ENCODE results near the gene CRYL1. TPM values are rescaled to one million over a fixed set of nuclear protein-coding genes. Genes with fewer than 3 reads are reported as not detected.
"Not testable (repeated sequence)": the region's sequence is repeated elsewhere in the genome, so short reads cannot be mapped to it uniquely, and the experiment has no call there.

Gene CRYL1
- total RNA-seq, 1 experiment from 2014 or later: 22.9 TPM

DNA sequence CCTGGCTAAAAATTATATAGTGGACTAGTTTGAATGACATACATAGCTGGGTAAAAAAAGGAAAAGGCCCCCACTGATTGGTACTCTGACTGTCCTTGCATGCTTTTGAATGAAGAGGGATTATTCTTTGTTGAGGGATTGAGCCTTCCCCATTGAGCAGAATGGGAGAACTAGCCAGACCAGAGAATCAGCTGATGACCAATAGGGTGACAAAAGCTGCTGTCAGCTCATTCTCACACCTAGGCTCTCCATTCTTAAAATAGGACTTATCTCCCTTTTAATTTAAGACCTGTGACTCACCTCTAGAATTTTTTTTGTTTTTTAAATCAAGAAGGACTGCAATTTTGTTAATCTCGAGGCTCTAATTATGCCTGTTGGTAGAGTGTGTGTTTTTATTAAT lies 79.3 kb downstream of the CRYL1 start:
- no peak for DNase-seq
- H3K4me3 ChIP-seq: no peak overlapping the region
- H3K9me3 ChIP-seq: peaks cover 10% of the 10 kb centered on the region
- no peaks in the 10 kb centered on the region for H3K27me3 ChIP-seq
- H3K36me3 ChIP-seq: no peaks in the 10 kb centered on the region

- no peak for DNase-seq
- H3K9me3 ChIP-seq: no peaks in the 10 kb centered on the region; the same call in 1 of the 2 replicates
- H3K27me3 ChIP-seq: no peaks in the 10 kb centered on the region
- H3K4me3 ChIP-seq: no peak overlapping the region
- H3K36me3 ChIP-seq: no peaks in the 10 kb centered on the region
Observed at GRCh38 chr13:20442798-20443381, 82.8 kb downstream of the CRYL1 start.

GRCh38 chr13:20442375-20442774 lies 83.3 kb downstream of the CRYL1 start:
- no peaks in the 10 kb centered on the region for H3K9me3 ChIP-seq
- no peak for DNase-seq
- H3K4me3 ChIP-seq: no peak overlapping the region
- H3K27me3 ChIP-seq: no peaks in the 10 kb centered on the region
- H3K36me3 ChIP-seq: no peaks in the 10 kb centered on the region

DNA sequence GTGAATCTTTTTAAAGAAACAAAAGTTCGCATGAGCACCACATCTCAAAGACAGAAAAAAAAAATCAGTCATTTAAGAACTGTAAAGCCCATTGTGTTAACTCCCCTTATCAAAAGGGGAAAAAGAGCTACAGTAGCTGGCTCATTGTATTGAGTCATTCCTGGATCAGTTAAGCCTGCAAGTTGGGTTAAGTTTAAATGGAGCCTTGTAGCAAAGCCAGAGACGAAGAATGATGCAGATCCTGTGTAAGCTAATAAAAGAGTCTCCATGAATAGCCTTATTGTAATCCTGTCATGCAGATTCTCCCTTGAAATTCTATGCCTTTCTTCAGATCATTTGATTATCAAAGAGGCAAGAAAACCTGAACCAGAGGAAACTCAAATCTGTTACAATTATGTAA lies 83.8 kb downstream of the CRYL1 start:
- no peaks in the 10 kb centered on the region for H3K36me3 ChIP-seq
- DNase-seq: no peak
- no peaks in the 10 kb centered on the region for H3K27me3 ChIP-seq
- no peaks in the 10 kb centered on the region for H3K9me3 ChIP-seq
- H3K4me3 ChIP-seq: no peak overlapping the region

DNA sequence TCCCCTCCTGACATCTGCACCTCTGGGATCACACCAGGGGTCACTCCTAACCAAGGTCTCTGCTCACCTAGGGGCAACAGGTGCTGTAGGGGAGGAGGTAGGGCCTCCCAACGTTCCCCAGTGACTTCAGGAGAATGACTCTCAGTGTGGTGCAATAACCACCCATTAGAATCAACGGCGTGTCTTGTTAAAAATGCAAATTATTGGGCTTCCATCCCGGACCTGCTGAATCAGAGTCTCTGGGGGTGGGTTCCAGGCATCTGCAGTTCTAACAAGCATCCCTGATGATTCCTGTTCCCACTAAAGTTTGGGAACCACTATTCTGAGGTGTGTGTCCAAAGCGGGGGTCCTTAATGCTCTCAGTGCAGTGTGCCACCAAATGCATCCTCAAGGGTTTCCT lies 84.6 kb downstream of the CRYL1 start:
- Histone ChIP-seq H3K36me3 (no peaks in the 10 kb centered on the region), H3K9me3 (no peaks in the 10 kb centered on the region), H3K4me3 (no peak overlapping the region), H3K27me3 (no peaks in the 10 kb centered on the region)
- DNase-seq: no peak

GRCh38 chr13:20439261-20439660 lies 86.4 kb downstream of the CRYL1 start:
- no peak for DNase-seq
- H3K27me3 ChIP-seq: no peaks in the 10 kb centered on the region
- no peaks in the 10 kb centered on the region for H3K36me3 ChIP-seq
- no peak overlapping the region for H3K4me3 ChIP-seq
- H3K9me3 ChIP-seq: no peaks in the 10 kb centered on the region

- H3K27me3 ChIP-seq: no peaks in the 10 kb centered on the region
- no peaks in the 10 kb centered on the region for H3K36me3 ChIP-seq
- no peak overlapping the region for H3K4me3 ChIP-seq
- no peak for DNase-seq
- H3K9me3 ChIP-seq: no peaks in the 10 kb centered on the region
Observed at GRCh38 chr13:20438801-20439200, 86.9 kb downstream of the CRYL1 start.

- no peaks in the 10 kb centered on the region for H3K36me3 ChIP-seq
Observed at GRCh38 chr13:20436505-20436904, 89.2 kb downstream of the CRYL1 start.

DNA sequence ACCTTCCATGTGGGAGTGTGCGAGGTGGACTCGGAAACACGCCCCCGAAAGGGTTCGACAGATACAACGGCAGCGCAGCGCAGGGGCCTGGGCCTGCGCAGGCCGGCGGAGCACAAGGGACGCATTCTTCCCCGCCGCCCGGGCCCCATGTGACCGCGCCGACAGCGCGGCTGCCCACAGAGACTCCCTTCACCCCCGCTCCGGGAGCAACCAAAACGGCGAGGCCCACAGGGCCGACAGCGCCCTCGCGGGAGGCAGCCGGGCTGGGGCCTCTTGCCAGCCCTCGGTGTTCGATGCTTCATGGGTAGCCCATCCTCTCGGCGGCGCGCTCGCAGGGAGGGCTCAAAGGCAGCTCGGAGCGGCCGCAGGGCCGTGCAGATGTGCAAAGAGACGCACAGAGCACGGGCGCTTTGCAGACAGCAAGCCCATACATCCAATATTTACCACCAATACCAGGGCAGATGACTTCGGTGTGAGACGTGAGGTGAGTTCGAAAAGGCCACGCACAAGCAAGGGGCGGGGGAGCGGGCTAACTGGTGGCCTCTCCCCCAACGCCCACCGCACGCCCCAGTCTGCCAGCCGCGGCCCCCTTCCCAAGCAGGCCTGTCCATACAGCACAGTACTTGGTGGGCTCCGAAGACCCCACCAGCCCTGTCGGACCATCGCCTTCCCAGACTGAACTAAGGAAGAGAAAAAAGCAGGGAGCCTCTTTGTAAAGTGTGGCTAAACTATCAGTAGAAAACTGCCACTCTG lies 89.9 kb downstream of the CRYL1 start:
- H3K4me3 ChIP-seq: no peak overlapping the region
- no peaks in the 10 kb centered on the region for H3K36me3 ChIP-seq
- DNase-seq: no peak
- H3K9me3 ChIP-seq: no peaks in the 10 kb centered on the region
- H3K27me3 ChIP-seq: no peaks in the 10 kb centered on the region

More at GRCh38 chr13:20436505-20436904, 89.2 kb downstream of the CRYL1 start:
- no peak overlapping the region for H3K4me3 ChIP-seq
- H3K27me3 ChIP-seq: no peaks in the 10 kb centered on the region
- no peaks in the 10 kb centered on the region for H3K9me3 ChIP-seq
- DNase-seq: no peak

DNA sequence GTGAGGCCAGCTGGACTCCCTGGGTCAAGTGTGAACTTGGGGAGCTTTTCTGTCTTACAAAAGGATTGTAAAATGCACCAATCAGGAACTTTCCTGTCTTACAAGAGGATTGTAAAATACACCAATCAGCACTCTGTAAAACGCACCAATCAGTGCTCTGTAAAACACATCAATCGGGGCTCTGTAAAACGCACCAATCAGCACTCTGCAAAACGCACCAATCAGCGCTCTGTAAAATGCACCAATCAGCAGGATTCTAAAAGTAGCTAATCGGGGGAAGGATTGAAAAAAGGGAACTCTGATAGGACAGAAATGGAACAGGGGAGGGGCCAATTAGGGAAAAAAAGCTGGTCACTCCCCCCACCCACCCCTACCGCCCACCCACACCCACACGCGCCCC lies 91.4 kb downstream of the CRYL1 start:
- H3K36me3 ChIP-seq, DNase-seq, H3K27me3 ChIP-seq, H3K9me3 ChIP-seq, H3K4me3 ChIP-seq: not testable (repeated sequence)

DNA sequence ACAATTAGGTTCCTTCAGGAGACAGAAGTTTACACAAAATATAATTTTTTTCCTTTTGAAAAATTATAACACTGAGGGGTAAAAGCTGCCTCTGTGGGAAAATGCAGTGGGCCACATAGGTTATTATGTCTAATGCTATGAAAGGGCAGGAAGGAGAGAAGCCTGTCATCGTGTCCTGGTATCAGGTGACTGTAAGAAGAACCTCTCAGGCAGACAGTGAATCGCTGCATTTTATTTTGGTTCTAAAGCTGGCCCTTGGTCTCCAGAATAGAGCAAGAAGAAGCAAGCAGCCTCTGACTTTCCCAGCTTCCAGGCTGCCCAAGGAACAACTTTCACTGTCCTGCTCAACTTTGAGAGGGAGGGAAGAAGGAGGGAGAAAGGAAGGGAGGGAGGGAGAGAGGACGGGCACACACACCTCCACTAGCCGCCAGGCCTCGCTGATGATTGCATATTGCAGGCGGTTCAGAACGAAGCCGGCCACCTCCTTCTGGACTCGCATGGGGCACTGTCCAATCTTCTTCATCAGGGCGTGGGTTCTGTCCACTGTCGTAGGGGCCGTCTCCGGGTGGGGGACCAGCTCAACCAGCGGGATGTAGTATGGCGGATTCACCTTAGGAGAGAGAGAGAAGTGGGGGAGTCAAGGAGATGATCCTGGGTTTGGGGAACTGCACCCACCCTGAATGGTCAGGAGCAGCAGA lies 93.8 kb downstream of the CRYL1 start:
- no peak for DNase-seq
- no peaks in the 10 kb centered on the region for H3K27me3 ChIP-seq
- H3K9me3 ChIP-seq: no peaks in the 10 kb centered on the region
- no peak overlapping the region for H3K4me3 ChIP-seq
- H3K36me3 ChIP-seq: no peaks in the 10 kb centered on the region

DNA sequence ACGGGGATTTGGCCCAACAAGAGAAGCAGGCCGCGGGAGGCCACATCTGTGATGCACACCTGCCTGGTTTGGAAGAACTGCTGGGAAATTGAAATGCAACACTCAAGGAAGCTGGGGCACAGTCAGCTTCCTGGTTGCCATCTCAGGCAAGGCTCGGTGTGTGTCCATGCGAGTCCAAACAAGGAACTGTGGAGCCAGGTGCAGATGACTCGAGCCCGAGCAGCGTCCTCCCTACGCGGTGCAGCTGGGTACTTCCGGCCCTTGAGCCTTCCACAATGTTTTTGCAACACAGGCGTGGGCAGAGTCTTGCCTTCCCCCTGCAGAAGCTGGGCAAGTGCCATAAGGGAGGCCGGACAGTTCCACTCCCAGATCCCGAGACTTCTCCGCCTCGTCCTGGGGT lies 94.6 kb downstream of the CRYL1 start:
- no peaks in the 10 kb centered on the region for H3K27me3 ChIP-seq
- H3K9me3 ChIP-seq: no peaks in the 10 kb centered on the region
- H3K36me3 ChIP-seq: no peaks in the 10 kb centered on the region
- no peak overlapping the region for H3K4me3 ChIP-seq
- no peak for DNase-seq

DNA sequence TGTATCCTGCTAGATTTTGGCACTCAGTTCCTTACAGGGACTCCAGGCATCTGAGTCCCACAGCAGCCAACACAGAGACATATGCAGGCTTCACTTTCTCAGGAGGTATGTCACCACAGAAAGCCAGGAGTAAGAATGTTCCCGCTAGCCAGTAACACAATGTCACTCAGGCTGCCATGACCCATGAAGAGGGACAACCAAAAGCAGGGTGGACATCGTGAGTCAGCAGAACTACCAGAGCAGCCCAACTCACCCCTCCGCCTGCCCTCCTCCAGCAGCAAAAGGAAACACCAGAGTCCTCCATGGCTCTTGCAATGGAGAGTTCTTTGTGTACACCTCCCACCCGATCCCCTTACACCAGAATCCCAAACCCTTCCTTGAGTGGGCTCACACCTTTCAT lies 95.4 kb downstream of the CRYL1 start:
- DNase-seq: no peak
- no peaks in the 10 kb centered on the region for H3K36me3 ChIP-seq
- no peak overlapping the region for H3K4me3 ChIP-seq
- H3K27me3 ChIP-seq: no peaks in the 10 kb centered on the region
- no peaks in the 10 kb centered on the region for H3K9me3 ChIP-seq

GRCh38 chr13:20429682-20430081 lies 96.0 kb downstream of the CRYL1 start:
- Histone ChIP-seq H3K36me3 (no peaks in the 10 kb centered on the region), H3K27me3 (no peaks in the 10 kb centered on the region), H3K4me3 (no peak overlapping the region), H3K9me3 (no peaks in the 10 kb centered on the region)
- DNase-seq: no peak

DNA sequence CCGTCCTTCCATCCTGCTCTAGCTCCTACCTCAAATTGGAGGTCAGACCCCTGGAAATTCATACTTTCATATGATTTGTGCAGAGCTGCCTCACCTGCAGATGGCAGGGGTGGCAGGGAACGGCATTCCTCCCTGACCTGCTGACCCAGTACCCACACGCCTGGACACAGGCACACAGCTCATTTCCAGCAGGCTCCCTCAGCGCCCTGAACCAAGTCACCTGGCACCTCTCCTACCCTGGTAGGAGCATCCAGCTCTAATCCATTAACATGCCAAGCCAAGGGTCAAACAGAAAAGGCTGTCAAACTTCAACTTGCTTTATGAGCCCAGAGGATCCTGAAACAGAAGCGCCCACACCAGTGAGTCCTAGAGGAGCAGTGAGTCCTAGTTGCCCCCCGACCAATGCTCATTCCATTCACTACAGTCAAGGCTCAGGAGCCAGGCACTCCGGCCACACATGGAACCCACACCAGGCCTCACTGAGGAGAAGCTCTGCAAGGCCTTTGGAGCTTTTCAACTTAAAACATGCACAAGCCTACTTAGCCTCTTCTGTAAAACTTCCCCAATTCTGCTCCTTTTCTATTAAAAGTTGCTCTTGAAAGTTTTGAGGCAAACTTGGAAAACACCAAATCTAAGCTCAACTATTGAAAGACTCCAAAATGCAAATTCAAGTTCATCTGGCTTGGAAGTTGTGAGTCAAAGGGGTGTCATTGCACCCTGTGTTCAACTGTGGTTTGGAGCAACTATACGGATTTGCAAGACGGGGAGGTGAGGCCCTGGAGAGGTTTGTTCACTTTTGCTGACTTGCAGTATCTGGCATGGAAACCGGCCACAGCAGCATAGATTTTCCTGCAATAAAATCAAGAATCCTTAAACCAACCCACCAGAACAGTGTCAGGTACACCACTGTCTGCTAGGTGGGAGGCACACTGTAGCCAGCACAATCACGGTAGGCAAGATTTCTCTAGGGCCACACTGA lies 96.7 kb downstream of the CRYL1 start:
- DNase-seq: peak; percentile 13
- no peaks in the 10 kb centered on the region for H3K27me3 ChIP-seq
- no peaks in the 10 kb centered on the region for H3K36me3 ChIP-seq
- no peaks in the 10 kb centered on the region for H3K9me3 ChIP-seq
- no peak overlapping the region for H3K4me3 ChIP-seq

DNA sequence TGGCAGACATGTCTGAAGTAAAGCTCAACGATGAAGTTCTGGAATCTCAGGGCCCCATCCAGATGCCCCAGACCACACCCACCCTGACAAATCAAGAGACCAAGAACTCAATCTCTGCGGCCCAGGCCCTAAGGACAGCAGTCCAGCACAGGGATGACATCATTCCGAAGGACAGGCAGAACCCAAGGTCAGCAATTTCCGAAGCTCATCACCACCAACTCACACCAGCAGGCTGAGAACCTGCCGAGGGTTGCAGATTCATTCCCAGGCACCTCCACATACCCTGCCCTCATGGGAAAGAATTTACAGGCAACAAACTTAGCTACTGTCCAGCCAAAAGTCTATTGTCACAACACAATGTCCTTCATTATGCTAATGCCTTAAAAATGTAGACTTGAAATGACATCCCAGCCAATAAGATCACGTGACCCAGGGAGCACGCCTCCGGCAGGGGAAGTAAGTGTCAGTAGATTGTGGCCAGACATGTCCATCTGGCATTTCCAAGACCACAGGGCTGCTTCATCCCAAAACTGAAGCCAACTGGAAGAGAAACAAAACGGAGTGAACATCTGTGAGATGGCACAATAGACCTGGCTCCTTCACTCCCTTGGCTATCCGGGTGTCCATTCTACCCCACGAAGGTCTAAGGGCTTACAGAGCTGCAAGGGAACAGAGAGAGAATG lies 98.8 kb downstream of the CRYL1 start:
- Histone ChIP-seq H3K9me3 (no peaks in the 10 kb centered on the region), H3K27me3 (no peaks in the 10 kb centered on the region), H3K36me3 (no peaks in the 10 kb centered on the region), H3K4me3 (no peak overlapping the region)
- peak; percentile 8 for DNase-seq
